Natural killer cell (primary cell): ENCODE data around the gene ENTR1. TPM values are rescaled to one million over a fixed set of nuclear protein-coding genes. Genes with fewer than 3 reads are reported as not detected.

ENCODE experiments used
- ATAC-seq, 3 donors: fragments of 150-1000 bp in 2 of 3; fragments of 200-7000 bp in 1 of 3; cut with Tn5 transposase; 1 replicate in 1 of 3; 2 replicates in 2 of 3; pipeline ENCODE4 v1.10.0; 2021; ENCODE audit warnings: mild to moderate bottlenecking in 2 of 3, moderate library complexity in 2 of 3
- DNase-seq, 2 donors: peaks; one replicate each; pipeline versions ENCODE4 v3.0.0 to v3.0.0-alpha.2; 2013 to 2021; ENCODE audit warnings: mixed read lengths in 1 of 2
- H3K27ac ChIP-seq: one replicate; pipeline ENCODE4 v1.5.1; 2013; ENCODE audit warnings: mild to moderate bottlenecking, low read length
- H3K27me3 ChIP-seq: one replicate; pipeline ENCODE4 v1.6.1; 2013; ENCODE audit warnings: low read length; ENCODE audit not compliant: control insufficient read depth, insufficient read depth
- H3K36me3 ChIP-seq: one replicate; pipeline ENCODE4 v1.6.1; 2013; ENCODE audit warnings: low read length; ENCODE audit not compliant: control insufficient read depth, insufficient read depth
- H3K4me1 ChIP-seq: one replicate; pipeline ENCODE4 v1.6.1; 2013; ENCODE audit warnings: low read length; ENCODE audit not compliant: control insufficient read depth, insufficient read depth
- H3K4me3 ChIP-seq: one replicate; pipeline ENCODE4 v1.5.1; 2013; ENCODE audit warnings: low read length
- H3K9me3 ChIP-seq: one replicate; pipeline ENCODE4 v1.6.1; 2013; ENCODE audit warnings: low read length; ENCODE audit not compliant: control insufficient read depth, insufficient read depth
- H3K27ac Mint-ChIP-seq, 2 donors: one replicate each; pipeline ENCODE4 v1.8.0; 2022; ENCODE audit warnings: mild to moderate bottlenecking in 2 of 2, mixed read lengths in 2 of 2, moderate library complexity in 1 of 2
- H3K27me3 Mint-ChIP-seq, 2 donors: one replicate each; pipeline ENCODE4 v1.8.0; 2022; ENCODE audit warnings: low read depth in 2 of 2, mixed read lengths in 2 of 2
- H3K36me3 Mint-ChIP-seq: one replicate; pipeline ENCODE4 v1.8.0; 2022; ENCODE audit warnings: mixed read lengths
- H3K4me1 Mint-ChIP-seq, 2 donors: one replicate each; pipeline ENCODE4 v1.8.0; 2022; ENCODE audit warnings: mixed read lengths in 2 of 2
- H3K4me3 Mint-ChIP-seq: one replicate; pipeline ENCODE4 v1.8.0; 2022; ENCODE audit warnings: mild to moderate bottlenecking, moderate library complexity, mixed read lengths
- H3K9me3 Mint-ChIP-seq, 2 donors: one replicate each; pipeline ENCODE4 v1.8.0; 2022; ENCODE audit warnings: mixed read lengths in 2 of 2
- CTCF ChIP-seq: fragments of 200-600 bp; IDR thresholded peaks from one replicate; pipeline ENCODE4 v1.8.0; 2022; ENCODE audit warnings: antibody characterized with exemption
- WGBS: methylation state at CpG from one replicate; pipeline ENCODE4 v1.1.7; 2013; ENCODE audit warnings: missing lambda C conversion rate; ENCODE audit not compliant: insufficient coverage; 5-methylcytosine and 5-hydroxymethylcytosine counted together
- intact Hi-C: fragments of 100-400 bp; cut with micrococcal nuclease; formaldehyde crosslinking; loops from one replicate; pipeline ENCODE4 v1.14.2; 2022
- total RNA-seq, 4 donors: library from RNA; stranded (reverse); fragments of 120-200 nt in 1 of 4; gene quantifications; one replicate each; pipeline versions ENCODE4 v1.2.3 to v1.2.4, GENCODE V29; 2013 to 2022

Gene ENTR1
- total RNA-seq, 3 donors from 2014 or later (not counting 1 experiment from before 2014, with no cell fraction given): 38.7 to 62.3 (median 41.6) TPM

- no peak overlapping the region for H3K4me3 ChIP-seq
- H3K27me3 ChIP-seq: no peaks in the 10 kb centered on the region
- no peak for TF ChIP-seq CTCF
- intact Hi-C loops: no loop called here
- ATAC-seq (no peak), DNase-seq (no peak)
- no peak overlapping the region for H3K27ac ChIP-seq
- no peaks in the 10 kb centered on the region for H3K36me3 ChIP-seq
- H3K9me3 Mint-ChIP-seq: no peaks in the 10 kb centered on the region
- no peaks in the 10 kb centered on the region for H3K9me3 ChIP-seq
- no peak overlapping the region for H3K4me3 Mint-ChIP-seq
- H3K36me3 Mint-ChIP-seq: no peaks in the 10 kb centered on the region
- no peaks in the 10 kb centered on the region for H3K27me3 Mint-ChIP-seq
- no peaks in the 10 kb centered on the region for H3K4me1 Mint-ChIP-seq
- H3K4me1 ChIP-seq: no peaks in the 10 kb centered on the region
- no peak overlapping the region for H3K27ac Mint-ChIP-seq
- 89% methylated on average over 13 of the region's 13 CpGs for WGBS
Observed at GRCh38 chr9:136353757-136354488, 56.5 kb downstream of the ENTR1 start.

- no peak overlapping the region for H3K27ac Mint-ChIP-seq
- Histone ChIP-seq H3K36me3 (no peaks in the 10 kb centered on the region), H3K4me1 (no peaks in the 10 kb centered on the region), H3K9me3 (no peaks in the 10 kb centered on the region), H3K27ac (no peak overlapping the region), H3K4me3 (no peak overlapping the region), H3K27me3 (no peaks in the 10 kb centered on the region)
- TF ChIP-seq CTCF: no peak
- ATAC-seq (no peak), DNase-seq (no peak)
- no peaks in the 10 kb centered on the region for H3K36me3 Mint-ChIP-seq
- no peak overlapping the region for H3K4me3 Mint-ChIP-seq
- no peaks in the 10 kb centered on the region for H3K4me1 Mint-ChIP-seq
- no peaks in the 10 kb centered on the region for H3K9me3 Mint-ChIP-seq
- no peaks in the 10 kb centered on the region for H3K27me3 Mint-ChIP-seq
- WGBS: 95% methylated on average over 11 of the region's 11 CpGs
- intact Hi-C loops: no loop called here
Observed at GRCh38 chr9:136353088-136353487, 57.3 kb downstream of the ENTR1 start.

- Mint-ChIP-seq H3K27me3 (no peaks in the 10 kb centered on the region), H3K36me3 (no peaks in the 10 kb centered on the region), H3K9me3 (no peaks in the 10 kb centered on the region), H3K4me1 (no peaks in the 10 kb centered on the region), H3K4me3 (no peak overlapping the region), H3K27ac (no peak overlapping the region)
- ATAC-seq (no peak), DNase-seq (no peak)
- Histone ChIP-seq H3K27me3 (no peaks in the 10 kb centered on the region), H3K36me3 (no peaks in the 10 kb centered on the region), H3K9me3 (no peaks in the 10 kb centered on the region), H3K27ac (no peak overlapping the region), H3K4me1 (no peaks in the 10 kb centered on the region), H3K4me3 (no peak overlapping the region)
- intact Hi-C loops: no loop called here
- TF ChIP-seq CTCF: no peak
- 85% methylated on average over 16 of the region's 16 CpGs for WGBS
Observed at GRCh38 chr9:136352682-136353081, 57.7 kb downstream of the ENTR1 start.

Other genes with a start within 250 kb of the ENTR1 start
- under 1 TPM in 1 of 3 donors, not detected in 2; 0.38 TPM for gene LHX3, start 205.5 kb downstream of the ENTR1 start, total RNA-seq
- 10 to 100 TPM; 10.8 to 16.7 (median 16.6) TPM for gene QSOX2, start 164.8 kb downstream of the ENTR1 start, total RNA-seq
- gene CCDC187, start 106.5 kb downstream of the ENTR1 start, total RNA-seq: under 1 TPM in 1 of 3 donors, not detected in 2; 0.18 TPM
- gene GPSM1, start 83.1 kb downstream of the ENTR1 start, total RNA-seq: 1 to 10 TPM; 2.6 to 4.2 (median 3.4) TPM
- gene DNLZ, start 46.9 kb downstream of the ENTR1 start, total RNA-seq: 10 to 100 TPM; 24.6 to 34.8 (median 28.9) TPM
- gene CARD9, start 36.9 kb downstream of the ENTR1 start, total RNA-seq: 1 to 10 TPM; 1.6 to 4.2 (median 4.0) TPM
- 10 to 100 TPM in 1 of 3 donors, 1 to 10 TPM in 2; 9.0 to 11.3 (median 9.4) TPM for gene SNAPC4, start 10.4 kb downstream of the ENTR1 start, total RNA-seq
- gene PMPCA, start within 50 bp of the ENTR1 start, total RNA-seq: 10 to 100 TPM; 78.3 to 84.8 (median 79.3) TPM
- gene INPP5E, start 29.2 kb upstream of the ENTR1 start, total RNA-seq: 10 to 100 TPM; 12.1 to 15.7 (median 14.4) TPM
- 10 to 100 TPM; 84.3 to 89.0 (median 87.1) TPM for gene SEC16A, start 72.4 kb upstream of the ENTR1 start, total RNA-seq
- gene NOTCH1, start 135.4 kb upstream of the ENTR1 start, total RNA-seq: 100 to 1,000 TPM; 126 to 228 (median 192) TPM